CD14-positive monocyte (primary cell): Measurements from ENCODE around the gene EPHA4. TPM values are rescaled to one million over a fixed set of nuclear protein-coding genes. Genes with fewer than 3 reads are reported as not detected.

ENCODE experiments used
- DNase-seq, 3 donors: peaks; one replicate each; pipeline ENCODE4 v3.0.0-alpha.2; 2011 to 2022
- H2AFZ ChIP-seq: 2 replicates; pipeline ENCODE4 v1.6.0; 2012; ENCODE audit warnings: mild to moderate bottlenecking, low read depth, low read length, inconsistent platforms; ENCODE audit not compliant: insufficient read depth, poor library complexity, severe bottlenecking
- H3K27ac ChIP-seq, 2 donors: 1 replicate in 1 of 2; 2 replicates in 1 of 2; pipeline ENCODE4 v1.5.1; 2012 to 2013; ENCODE audit warnings: low read length in 2 of 2, control low read depth in 1 of 2, inconsistent platforms in 1 of 2, low read depth in 1 of 2, mild to moderate bottlenecking in 1 of 2
- H3K27me3 ChIP-seq, 2 donors: one replicate each; pipeline versions ENCODE4 v1.6.0 to v1.6.1; 2011 to 2013; ENCODE audit warnings: low read length in 2 of 2; ENCODE audit not compliant: control insufficient read depth in 2 of 2, insufficient read depth in 2 of 2
- H3K36me3 ChIP-seq, 2 donors: replicated peaks in 1 of 2; 1 replicate in 1 of 2; 2 replicates in 1 of 2; pipeline versions ENCODE4 v1.5.1 to v1.6.1; 2012 to 2013; ENCODE audit warnings: low read length in 2 of 2, control low read depth in 1 of 2, inconsistent platforms in 1 of 2, mild to moderate bottlenecking in 1 of 2; ENCODE audit not compliant: insufficient read depth in 2 of 2, control insufficient read depth in 1 of 2
- H3K4me1 ChIP-seq, 2 donors: 1 replicate in 1 of 2; 2 replicates in 1 of 2; pipeline versions ENCODE4 v1.5.1 to v1.6.1; 2012 to 2013; ENCODE audit warnings: low read length in 2 of 2, control low read depth in 1 of 2, inconsistent platforms in 1 of 2, mild to moderate bottlenecking in 1 of 2, moderate library complexity in 1 of 2; ENCODE audit not compliant: insufficient read depth in 2 of 2, control insufficient read depth in 1 of 2
- H3K4me2 ChIP-seq: replicated peaks from 2 replicates; pipeline ENCODE3; 2012; ENCODE audit warnings: low read length, moderate library complexity, mild to moderate bottlenecking; ENCODE audit not compliant: poor library complexity, severe bottlenecking; ENCODE audit errors: extremely low read depth
- H3K4me3 ChIP-seq, 3 experiments: fragments of 200-600 bp in 1 of 3; sonication (generic) in 1 of 3; replicated peaks in 1 of 3; 1 replicate in 2 of 3; 2 replicates in 1 of 3; pipeline ENCODE4 v1.5.1; 2011 to 2013; ENCODE audit warnings: low read length in 3 of 3, mild to moderate bottlenecking in 3 of 3, control low read depth in 2 of 3, low read depth in 2 of 3, inconsistent platforms in 1 of 3, moderate library complexity in 1 of 3
- H3K79me2 ChIP-seq: 2 replicates; pipeline ENCODE4 v1.6.0; 2012; ENCODE audit warnings: mild to moderate bottlenecking, control low read depth, inconsistent platforms, low read length, moderate library complexity; ENCODE audit not compliant: insufficient read depth
- H3K9ac ChIP-seq: 2 replicates; pipeline ENCODE4 v1.6.0; 2017; ENCODE audit warnings: low read length, mild to moderate bottlenecking; ENCODE audit not compliant: insufficient read depth, poor library complexity, severe bottlenecking
- H3K9me3 ChIP-seq, 2 donors: replicated peaks in 1 of 2; 1 replicate in 1 of 2; 2 replicates in 1 of 2; pipeline versions ENCODE4 v1.5.1 to v1.6.1; 2012 to 2013; ENCODE audit warnings: low read length in 2 of 2, control low read depth in 1 of 2; ENCODE audit not compliant: control insufficient read depth in 1 of 2, insufficient read depth in 1 of 2
- H4K20me1 ChIP-seq: 2 replicates; pipeline ENCODE4 v1.6.0; 2012; ENCODE audit warnings: mild to moderate bottlenecking, low read length, control low read depth, moderate library complexity; ENCODE audit not compliant: insufficient read depth
- H3K27ac Mint-ChIP-seq, 7 donors: one replicate each; pipeline ENCODE4 v1.8.0; 2020; ENCODE audit warnings: mild to moderate bottlenecking in 7 of 7, mixed read lengths in 7 of 7, moderate library complexity in 6 of 7, inconsistent platforms in 2 of 7
- H3K27me3 Mint-ChIP-seq, 3 donors: one replicate each; pipeline ENCODE4 v1.8.0; 2021 to 2022; ENCODE audit warnings: low read depth in 3 of 3, mild to moderate bottlenecking in 3 of 3, mixed read lengths in 3 of 3, moderate library complexity in 3 of 3, inconsistent platforms in 1 of 3
- H3K36me3 Mint-ChIP-seq, 2 donors: one replicate each; pipeline ENCODE4 v1.8.0; 2020; ENCODE audit warnings: mixed read lengths in 2 of 2, inconsistent platforms in 1 of 2, mild to moderate bottlenecking in 1 of 2
- H3K4me1 Mint-ChIP-seq: one replicate; pipeline ENCODE4 v1.8.0; 2020; ENCODE audit warnings: mild to moderate bottlenecking, mixed read lengths
- H3K4me3 Mint-ChIP-seq, 2 donors: one replicate each; pipeline ENCODE4 v1.8.0; 2020; ENCODE audit warnings: mild to moderate bottlenecking in 2 of 2, mixed read lengths in 2 of 2, moderate library complexity in 1 of 2
- H3K9me3 Mint-ChIP-seq, 7 donors: one replicate each; pipeline ENCODE4 v1.8.0; 2020 to 2022; ENCODE audit warnings: mixed read lengths in 7 of 7, mild to moderate bottlenecking in 6 of 7, moderate library complexity in 6 of 7, inconsistent platforms in 2 of 7
- WGBS: methylation state at CpG from one replicate; pipeline ENCODE4 v1.1.5; 2013; ENCODE audit warnings: missing lambda C conversion rate; ENCODE audit not compliant: insufficient coverage; 5-methylcytosine and 5-hydroxymethylcytosine counted together
- intact Hi-C, 2 donors: fragments of 100-400 bp; cut with micrococcal nuclease; formaldehyde crosslinking; loops; one replicate each; pipeline versions ENCODE4 v1.15.0 to v1.15.1; 2023
- polyA plus RNA-seq, 3 donors: library from polyadenylated mRNA; depleted of rRNA in 1 of 3; unstranded in 2 of 3; stranded (reverse) in 1 of 3; fragments of 300-500 nt in 2 of 3; fragments of >200 nt in 1 of 3; fragmentation: Illumina TruSeq in 2 of 3; gene quantifications; 1 replicate in 2 of 3; 2 replicates in 1 of 3; pipeline ENCODE4 v1.2.3, GENCODE V29; 2012 to 2021
- TF ChIP-seq, protein P1 (sequence below): fragments of 200-600 bp; IDR thresholded peaks from one replicate; pipeline ENCODE4 v1.8.0; 2022; ENCODE audit warnings: antibody characterized with exemption, mild to moderate bottlenecking

The EPHA4 gene
- polyA plus RNA-seq, 3 donors = 0.15 to 0.31 TPM; not detected in 1

DNA sequence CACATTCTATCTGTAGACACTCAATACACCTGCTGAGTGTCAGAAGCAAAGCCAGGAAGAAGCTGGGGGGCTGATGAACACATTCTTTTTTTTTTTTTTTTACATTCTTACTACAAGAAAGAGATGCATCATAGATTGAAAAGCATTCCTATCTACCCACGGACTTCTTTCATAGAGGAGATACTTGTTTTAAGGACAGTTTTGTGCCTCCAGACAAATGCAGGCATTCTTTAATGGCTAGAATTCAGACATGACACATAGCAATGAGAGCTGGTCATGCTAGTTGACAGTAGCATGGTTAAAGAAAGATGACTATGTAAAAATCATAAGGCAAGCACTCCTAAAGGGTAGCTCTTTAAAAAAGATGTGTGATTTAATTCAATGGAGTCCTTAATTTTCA lies 110.2 kb downstream of the EPHA4 start:
- no peak overlapping the region for H3K4me3 Mint-ChIP-seq
- intact Hi-C loops = no loop called here

DNA sequence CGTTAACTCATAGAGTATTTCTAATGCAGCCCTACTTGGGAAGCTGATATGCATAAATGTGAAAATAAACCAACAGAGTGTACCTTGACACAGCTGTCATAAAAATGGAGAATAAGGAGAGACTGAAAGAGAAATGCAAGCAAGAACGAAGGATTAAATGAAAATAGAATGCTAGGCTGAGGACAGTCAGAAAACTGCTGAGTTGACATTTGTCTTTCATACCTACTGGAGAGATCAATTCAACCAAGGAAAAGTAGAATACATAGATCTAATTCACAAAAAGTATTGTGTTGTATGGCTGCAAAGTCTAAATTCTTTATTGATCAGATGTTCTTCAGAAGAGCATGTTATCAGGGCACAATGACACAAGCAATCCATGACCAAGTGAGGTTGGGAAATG lies 112.0 kb downstream of the EPHA4 start:
- no peaks in the 10 kb centered on the region for H3K36me3 Mint-ChIP-seq
- no peak overlapping the region for H3K4me2 ChIP-seq
- H3K4me3 ChIP-seq = no peak overlapping the region
- H3K4me1 Mint-ChIP-seq = peaks cover under 1% of the 10 kb centered on the region
- H2AFZ ChIP-seq = no peak overlapping the region
- intact Hi-C loops = no loop called here
- H3K27ac Mint-ChIP-seq = no peak overlapping the region
- no peaks in the 10 kb centered on the region for H3K27me3 ChIP-seq
- H3K4me3 Mint-ChIP-seq = no peak overlapping the region
- H3K27me3 Mint-ChIP-seq = peaks cover 0 to 2% (median 1%) of the 10 kb centered on the region in 3 donors
- no peak overlapping the region for H3K9ac ChIP-seq
- no peak overlapping the region for H3K27ac ChIP-seq
- H3K4me1 ChIP-seq = no peaks in the 10 kb centered on the region
- peaks cover 0 to 3% (median 1%) of the 10 kb centered on the region in 7 donors for H3K9me3 Mint-ChIP-seq
- TF ChIP-seq, protein P1, sequence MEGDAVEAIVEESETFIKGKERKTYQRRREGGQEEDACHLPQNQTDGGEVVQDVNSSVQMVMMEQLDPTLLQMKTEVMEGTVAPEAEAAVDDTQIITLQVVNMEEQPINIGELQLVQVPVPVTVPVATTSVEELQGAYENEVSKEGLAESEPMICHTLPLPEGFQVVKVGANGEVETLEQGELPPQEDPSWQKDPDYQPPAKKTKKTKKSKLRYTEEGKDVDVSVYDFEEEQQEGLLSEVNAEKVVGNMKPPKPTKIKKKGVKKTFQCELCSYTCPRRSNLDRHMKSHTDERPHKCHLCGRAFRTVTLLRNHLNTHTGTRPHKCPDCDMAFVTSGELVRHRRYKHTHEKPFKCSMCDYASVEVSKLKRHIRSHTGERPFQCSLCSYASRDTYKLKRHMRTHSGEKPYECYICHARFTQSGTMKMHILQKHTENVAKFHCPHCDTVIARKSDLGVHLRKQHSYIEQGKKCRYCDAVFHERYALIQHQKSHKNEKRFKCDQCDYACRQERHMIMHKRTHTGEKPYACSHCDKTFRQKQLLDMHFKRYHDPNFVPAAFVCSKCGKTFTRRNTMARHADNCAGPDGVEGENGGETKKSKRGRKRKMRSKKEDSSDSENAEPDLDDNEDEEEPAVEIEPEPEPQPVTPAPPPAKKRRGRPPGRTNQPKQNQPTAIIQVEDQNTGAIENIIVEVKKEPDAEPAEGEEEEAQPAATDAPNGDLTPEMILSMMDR = no peak
- no peaks in the 10 kb centered on the region for H4K20me1 ChIP-seq
- H3K79me2 ChIP-seq = no peaks in the 10 kb centered on the region
- no peaks in the 10 kb centered on the region for H3K9me3 ChIP-seq
- WGBS = no CpG with 5 or more reads among the region's 2 CpGs
- H3K36me3 ChIP-seq = no peaks in the 10 kb centered on the region
- no peak for DNase-seq

More for the DNA sequence above, 110.2 kb downstream of the EPHA4 start:
- no peak overlapping the region for H3K9ac ChIP-seq
- H3K27me3 Mint-ChIP-seq = peaks cover 0 to 2% (median 0%) of the 10 kb centered on the region in 3 donors
- peaks cover 0 to 3% (median 1%) of the 10 kb centered on the region in 7 donors for H3K9me3 Mint-ChIP-seq
- no peak overlapping the region for H2AFZ ChIP-seq
- no peaks in the 10 kb centered on the region for H3K9me3 ChIP-seq
- peaks cover 9% of the 10 kb centered on the region for H3K4me1 Mint-ChIP-seq
- TF ChIP-seq, protein P1 = no peak
- H3K36me3 Mint-ChIP-seq = no peaks in the 10 kb centered on the region
- no peak overlapping the region for H3K4me3 ChIP-seq
- no peak overlapping the region for H3K27ac Mint-ChIP-seq
- no CpG with 5 or more reads among the region's 1 CpG for WGBS
- no peaks in the 10 kb centered on the region for H3K27me3 ChIP-seq
- no peaks in the 10 kb centered on the region for H4K20me1 ChIP-seq
- DNase-seq = no peak
- no peaks in the 10 kb centered on the region for H3K36me3 ChIP-seq
- no peak overlapping the region for H3K27ac ChIP-seq
- no peaks in the 10 kb centered on the region for H3K79me2 ChIP-seq
- H3K4me2 ChIP-seq = no peak overlapping the region
- H3K4me1 ChIP-seq = peaks cover 6 to 7% of the 10 kb centered on the region in 2 donors
